ENCODE data around the gene COL9A3. TPM values are rescaled to one million over a fixed set of nuclear protein-coding genes. Genes with fewer than 3 reads are reported as not detected.

Gene COL9A3
- total RNA-seq, 6 experiments from 2014 or later, result 1.5 to 7.6 (median 3.5) TPM

GRCh38 chr20:62774762-62775161 is 42.1 kb upstream of the COL9A3 start:
- Histone ChIP-seq H3K27ac (no peak overlapping the region), H3K27me3 (no peaks in the 10 kb centered on the region), H3K36me3 (no peaks in the 10 kb centered on the region), H3K4me3 (no peak overlapping the region), H3K9me3 (no peaks in the 10 kb centered on the region), H3K4me1 (peaks cover 0 to 43% (median 16%) of the 10 kb centered on the region in 4 donors)
- intact Hi-C loops (cut with DNase I), result no loop called here
- no peak for TF ChIP-seq CTCF (IDR thresholded peaks at IDR 0.05)
- no peak for TF ChIP-seq POLR2A (IDR thresholded peaks at IDR 0.05)
- ATAC-seq (no peak), DNase-seq (no peak)
- no CpG with 5 or more reads among the region's 8 CpGs for WGBS (ENCODE audit: insufficient coverage, low coverage, low lambda C conversion rate, missing lambda C conversion rate)

GRCh38 chr20:62775206-62775605 is 41.6 kb upstream of the COL9A3 start:
- ATAC-seq, result no peak
- H3K36me3 ChIP-seq, result no peaks in the 10 kb centered on the region
- 95% methylated on average over 4 of the region's 9 CpGs for WGBS (ENCODE audit: insufficient coverage, low coverage, low lambda C conversion rate, missing lambda C conversion rate)
- no peak overlapping the region for H3K4me3 ChIP-seq
- H3K27ac ChIP-seq, result no peak overlapping the region
- no peak for DNase-seq
- H3K4me1 ChIP-seq, result peaks cover 0 to 43% (median 14%) of the 10 kb centered on the region in 4 donors
- TF ChIP-seq POLR2A (IDR thresholded peaks at IDR 0.05), result no peak
- no peak for TF ChIP-seq CTCF (IDR thresholded peaks at IDR 0.05)
- H3K9me3 ChIP-seq, result no peaks in the 10 kb centered on the region
- intact Hi-C loops (cut with DNase I), result no loop called here
- H3K27me3 ChIP-seq, result no peaks in the 10 kb centered on the region

- intact Hi-C loops (cut with DNase I), result no loop called here
- Histone ChIP-seq H3K4me3 (peak overlapping the region in 2 of 3 donors; percentile 42 to 48), H3K4me1 (peaks cover 0 to 40% (median 14%) of the 10 kb centered on the region in 4 donors), H3K36me3 (no peaks in the 10 kb centered on the region), H3K27me3 (no peaks in the 10 kb centered on the region), H3K27ac (peak overlapping the region in 2 of 3 donors; percentile 73 to 91), H3K9me3 (no peaks in the 10 kb centered on the region)
- TF ChIP-seq POLR2A (IDR thresholded peaks at IDR 0.05) (no peak), CTCF (IDR thresholded peaks at IDR 0.05) (no peak)
- ATAC-seq (peak in 1 of 4 donors; percentile 2), DNase-seq (no peak)
- 75% methylated on average over 7 of the region's 24 CpGs for WGBS (ENCODE audit: insufficient coverage, low coverage, low lambda C conversion rate, missing lambda C conversion rate)
Observed at GRCh38 chr20:62776035-62776691, 40.7 kb upstream of the COL9A3 start.

- 24% methylated on average over 9 of the region's 14 CpGs for WGBS (ENCODE audit: insufficient coverage, low coverage, low lambda C conversion rate, missing lambda C conversion rate)
- TF ChIP-seq POLR2A (IDR thresholded peaks at IDR 0.05) (peak; percentile 76), CTCF (IDR thresholded peaks at IDR 0.05) (no peak)
- Histone ChIP-seq H3K36me3 (no peaks in the 10 kb centered on the region), H3K4me1 (peaks cover 0 to 32% (median 12%) of the 10 kb centered on the region in 4 donors), H3K27me3 (no peaks in the 10 kb centered on the region), H3K4me3 (peak overlapping the region in 2 of 3 donors; percentile 42 to 48), H3K9me3 (no peaks in the 10 kb centered on the region), H3K27ac (peak overlapping the region in 2 of 3 donors; percentile 73 to 91)
- DNase-seq (peak in 2 of 3 donors; percentile 56 to 82), ATAC-seq (peak; percentile 43 to 72 (median 62))
- intact Hi-C loops (cut with DNase I), result no loop called here
Observed at GRCh38 chr20:62776692-62777527, 39.9 kb upstream of the COL9A3 start.
